ENCODE measurements around the gene STXBP3. TPM values are rescaled to one million over a fixed set of nuclear protein-coding genes. Genes with fewer than 3 reads are reported as not detected.
A peak's percentile ranks its signal among the peaks of the same experiment; 100 is the strongest.

The STXBP3 gene
- total RNA-seq, 4 donors from 2014 or later, result 18.4 to 39.4 (median 24.3) TPM

GRCh38 chr1:108851567-108851966, 105.1 kb downstream of the STXBP3 start:
- Histone ChIP-seq H3K36me3 (no peaks in the 10 kb centered on the region), H3K27ac (peak overlapping the region; percentile 40 to 55 (median 48)), H3K4me1 (peaks cover 0 to 6% of the 10 kb centered on the region in 2 donors)

DNA sequence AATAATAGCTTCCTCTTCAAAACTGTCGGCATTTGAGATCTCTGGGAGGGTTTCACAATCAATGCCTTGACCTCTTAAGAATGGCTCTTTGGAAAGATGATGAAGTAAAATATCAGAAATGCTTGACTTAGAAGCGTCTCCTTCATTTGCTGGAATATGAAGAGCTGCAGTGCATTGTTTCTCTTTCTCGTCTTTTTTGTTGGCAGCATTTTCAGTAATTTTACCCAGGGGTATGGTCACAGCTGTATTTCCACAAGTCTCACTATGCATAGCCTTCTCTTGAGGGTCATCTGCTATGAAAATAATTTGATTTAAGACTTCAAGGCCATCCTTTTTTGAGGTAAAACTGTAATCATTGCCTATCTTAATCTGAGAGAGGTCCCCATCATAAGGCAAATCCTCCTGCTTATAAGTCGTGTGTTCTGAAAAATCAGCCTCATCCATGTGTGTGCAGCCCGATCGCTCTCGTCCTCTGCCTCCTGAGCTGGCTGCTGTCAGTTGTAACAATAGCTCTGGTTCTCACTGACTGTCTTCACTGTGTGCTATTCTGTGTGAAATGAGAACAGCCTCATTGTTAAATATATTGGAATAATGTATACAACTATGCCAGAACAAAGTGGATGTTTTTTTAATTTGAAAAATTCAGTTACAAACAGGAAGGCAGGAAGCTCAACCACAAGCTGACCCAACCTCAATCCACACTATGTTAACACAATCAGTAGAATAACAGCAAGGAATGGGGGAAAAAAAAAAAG, 105.9 kb downstream of the STXBP3 start:
- Histone ChIP-seq H3K4me3 (no peak overlapping the region), H3K27me3 (no peaks in the 10 kb centered on the region), H3K9me3 (no peaks in the 10 kb centered on the region), H3K27ac (peak overlapping the region; percentile 6 to 55 (median 47)), H3K36me3 (no peaks in the 10 kb centered on the region), H3K4me1 (peaks cover 0 to 6% of the 10 kb centered on the region in 2 donors)
- ATAC-seq (peak; percentile 53 to 72), DNase-seq (no peak)
- TF ChIP-seq CTCF (IDR thresholded peaks at IDR 0.05 in 4 of 5, conservative IDR thresholded peaks at IDR 0.05 in 1 of 5), result no peak
- intact Hi-C loops (cut with DNase I; ENCODE audit: low total_unique reads), result no loop called here
- in situ Hi-C loops (cut with MboI; ENCODE audit: low sequenced_read_pairs in 4 of 4), result no loop called here

More at GRCh38 chr1:108851567-108851966, 105.1 kb downstream of the STXBP3 start:
- in situ Hi-C loops (cut with MboI; ENCODE audit: low sequenced_read_pairs in 4 of 4), result no loop called here
- no peaks in the 10 kb centered on the region for H3K27me3 ChIP-seq
- H3K9me3 ChIP-seq, result no peaks in the 10 kb centered on the region
- no peak for ATAC-seq
- DNase-seq, result no peak
- intact Hi-C loops (cut with DNase I; ENCODE audit: low total_unique reads), result no loop called here
- H3K4me3 ChIP-seq, result no peak overlapping the region
- no peak for TF ChIP-seq CTCF (IDR thresholded peaks at IDR 0.05 in 4 of 5, conservative IDR thresholded peaks at IDR 0.05 in 1 of 5)
- no peak for TF ChIP-seq POLR2A (IDR thresholded peaks at IDR 0.05)

DNA sequence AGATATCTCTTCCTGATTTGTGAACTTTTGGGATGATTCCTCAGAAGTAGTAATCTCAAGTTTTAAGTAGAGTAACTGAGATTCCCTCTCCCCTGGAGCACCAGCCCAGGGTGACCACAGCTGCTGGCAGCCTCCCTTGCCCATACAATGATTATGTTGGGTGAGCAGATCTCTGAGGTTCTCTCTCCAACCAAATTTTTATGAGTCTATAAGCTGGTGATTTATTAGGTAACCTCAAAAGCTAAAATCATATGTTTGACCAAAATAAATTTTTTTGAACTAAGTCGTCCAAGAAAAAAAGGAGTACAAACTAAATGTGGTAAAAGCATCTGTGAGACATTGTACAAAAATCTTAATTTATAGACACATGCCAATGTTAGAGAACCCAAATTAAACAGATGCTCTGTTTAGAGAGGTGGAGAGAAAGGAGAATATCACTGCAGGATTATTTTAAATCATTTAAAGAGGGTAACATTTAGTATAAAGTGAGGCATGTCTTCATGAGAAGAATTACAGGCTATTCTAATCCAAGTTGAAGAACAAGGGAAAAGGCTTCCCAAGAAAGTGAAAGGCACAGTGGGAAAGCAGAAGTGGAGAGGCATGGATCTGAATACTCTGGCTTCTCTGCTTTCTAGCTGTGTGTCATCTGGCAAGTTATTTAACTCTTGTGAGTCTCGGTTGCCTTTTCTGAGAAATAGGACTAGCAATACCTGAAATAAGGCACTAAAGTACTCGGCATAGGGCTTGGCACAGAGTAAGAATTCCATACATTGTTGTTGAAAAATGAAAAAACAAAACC, 107.9 kb downstream of the STXBP3 start:
- ATAC-seq (no peak), DNase-seq (no peak)
- intact Hi-C loops (cut with DNase I; ENCODE audit: low total_unique reads), result no loop called here
- no peak overlapping the region for H3K4me3 ChIP-seq
- no peak for TF ChIP-seq POLR2A (IDR thresholded peaks at IDR 0.05)
- no peak for TF ChIP-seq CTCF (IDR thresholded peaks at IDR 0.05 in 4 of 5, conservative IDR thresholded peaks at IDR 0.05 in 1 of 5)
- no peak overlapping the region for H3K27ac ChIP-seq
- no peaks in the 10 kb centered on the region for H3K9me3 ChIP-seq
- H3K27me3 ChIP-seq, result no peaks in the 10 kb centered on the region
- H3K36me3 ChIP-seq, result no peaks in the 10 kb centered on the region
- H3K4me1 ChIP-seq, result no peaks in the 10 kb centered on the region
- in situ Hi-C loops (cut with MboI; ENCODE audit: low sequenced_read_pairs in 4 of 4), result no loop called here

DNA sequence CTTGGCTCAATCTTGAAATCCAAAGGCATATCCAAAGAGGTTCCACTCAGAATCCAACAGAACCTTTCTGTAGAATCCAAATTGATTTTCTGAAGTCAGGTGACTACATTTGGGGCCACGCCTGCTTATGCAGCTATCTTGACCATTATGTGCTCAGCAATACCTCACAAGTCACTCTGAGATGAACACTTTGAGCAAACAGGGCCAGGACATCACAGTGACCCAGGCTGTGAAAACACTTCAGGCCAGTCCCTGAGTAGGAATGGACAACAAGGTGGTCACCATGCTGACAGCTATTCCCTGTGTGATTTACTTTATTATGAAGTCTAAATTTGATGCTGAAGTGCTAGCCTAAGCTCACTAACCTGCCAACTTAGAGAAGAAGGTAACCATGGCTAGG, 110.5 kb downstream of the STXBP3 start, which contains the start of gene AKNAD1:
Gene AKNAD1, minus strand, starts transcription at position 101 of the 400 bp plus-strand sequence. CDS start 4,430 bp downstream, outside the sequence.
- in situ Hi-C loops (cut with MboI; ENCODE audit: low sequenced_read_pairs in 4 of 4), result no loop called here
- H3K27ac ChIP-seq, result no peak within 1 kb of the TSS

More for the DNA sequence above, 110.5 kb downstream of the STXBP3 start, which contains the start of gene AKNAD1:
- H3K27me3 ChIP-seq, result no peaks in the 10 kb centered on the region
- no peak for DNase-seq
- no peaks in the 10 kb centered on the region for H3K4me1 ChIP-seq
- no peak for ATAC-seq
- intact Hi-C loops (cut with DNase I; ENCODE audit: low total_unique reads), result no loop called here
- H3K36me3 ChIP-seq, result no peaks in the 10 kb centered on the region
- no peak for TF ChIP-seq CTCF (IDR thresholded peaks at IDR 0.05 in 4 of 5, conservative IDR thresholded peaks at IDR 0.05 in 1 of 5)
- no peak for TF ChIP-seq POLR2A (IDR thresholded peaks at IDR 0.05)
- H3K4me3 ChIP-seq, result no peak within 1 kb of the TSS
- no peaks in the 10 kb centered on the region for H3K9me3 ChIP-seq
